GM12892 (cell line): ENCODE data around the gene HERC3.

Experiments used
- POLR2A ChIP-seq: IDR thresholded peaks from 2 replicates; pipeline ENCODE4 v1.6.1; 2011; ENCODE audit warnings: low read depth, low read length, control low read depth
- POLR2AphosphoS5 ChIP-seq: IDR thresholded peaks from 2 replicates; pipeline ENCODE4 v1.6.1; 2011; ENCODE audit warnings: low read depth, low read length, control low read depth

GRCh38 chr4:88751258-88752075 is 159.2 kb downstream of the HERC3 start:
- TF ChIP-seq POLR2A: no peak
- no peak for TF ChIP-seq POLR2AphosphoS5
